NCI-H1436 treated with DMSO at 0.1 percent for 48 hours (cell line): ENCODE measurements around the gene USB1.
A peak's percentile ranks its signal among the peaks of the same experiment; 100 is the strongest.

Experiments used
- DNase-seq: peaks from one replicate; lab custom pipeline; 2025; lab: John Stamatoyannopoulos, UW

Gene USB1, protein sequence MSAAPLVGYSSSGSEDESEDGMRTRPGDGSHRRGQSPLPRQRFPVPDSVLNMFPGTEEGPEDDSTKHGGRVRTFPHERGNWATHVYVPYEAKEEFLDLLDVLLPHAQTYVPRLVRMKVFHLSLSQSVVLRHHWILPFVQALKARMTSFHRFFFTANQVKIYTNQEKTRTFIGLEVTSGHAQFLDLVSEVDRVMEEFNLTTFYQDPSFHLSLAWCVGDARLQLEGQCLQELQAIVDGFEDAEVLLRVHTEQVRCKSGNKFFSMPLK

DNA sequence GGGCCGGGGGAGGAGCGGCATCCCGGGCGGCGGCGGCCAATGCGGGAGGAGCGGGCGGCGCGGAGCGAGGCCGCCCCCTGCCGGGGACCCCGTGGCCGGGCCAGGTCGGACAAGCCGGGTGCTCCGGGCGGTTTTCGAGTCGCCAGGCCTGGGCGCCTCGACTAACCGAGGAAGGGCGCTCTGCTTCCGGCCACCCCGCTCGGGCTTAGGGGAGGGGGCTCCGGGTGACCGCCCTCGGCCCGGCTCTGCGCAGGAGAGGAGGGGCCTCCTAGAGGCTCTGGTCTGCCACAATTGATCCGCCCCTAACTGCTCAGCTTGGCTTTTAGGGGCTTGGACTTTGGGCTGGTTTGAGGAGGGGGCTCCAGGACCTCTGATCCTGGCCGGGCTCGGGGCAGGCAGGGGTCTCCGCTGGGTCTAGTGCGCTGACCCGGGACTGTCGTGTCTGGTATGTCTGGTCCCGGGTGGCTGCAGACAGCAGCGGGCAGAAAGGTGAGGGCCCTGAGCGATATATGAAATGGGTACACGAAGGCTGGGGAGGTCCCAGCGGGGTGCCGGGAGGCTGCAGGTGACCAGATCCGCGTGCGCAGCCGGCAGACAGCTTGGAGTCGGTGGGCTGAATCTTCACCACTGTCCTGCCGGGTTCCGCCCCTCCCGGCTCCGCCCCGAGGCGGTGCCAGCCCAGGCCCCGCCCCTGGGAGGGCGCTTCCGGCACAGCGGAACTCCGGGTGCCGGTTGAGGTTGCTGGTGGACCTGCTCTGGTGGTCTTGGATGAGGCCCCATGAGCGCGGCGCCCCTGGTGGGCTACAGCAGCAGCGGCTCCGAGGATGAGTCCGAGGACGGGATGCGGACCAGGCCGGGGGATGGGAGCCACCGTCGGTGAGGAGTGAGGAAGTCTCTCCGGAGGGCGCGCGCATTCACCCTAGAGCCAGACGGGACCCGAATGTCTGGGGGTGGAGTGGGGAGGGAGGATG lies at the start of gene USB1:
USB1 (plus strand) TSS at position 702 of the 971 bp plus-strand sequence; CDS start at position 779, 77 bp downstream.
- peak; percentile 24 for DNase-seq

DNA sequence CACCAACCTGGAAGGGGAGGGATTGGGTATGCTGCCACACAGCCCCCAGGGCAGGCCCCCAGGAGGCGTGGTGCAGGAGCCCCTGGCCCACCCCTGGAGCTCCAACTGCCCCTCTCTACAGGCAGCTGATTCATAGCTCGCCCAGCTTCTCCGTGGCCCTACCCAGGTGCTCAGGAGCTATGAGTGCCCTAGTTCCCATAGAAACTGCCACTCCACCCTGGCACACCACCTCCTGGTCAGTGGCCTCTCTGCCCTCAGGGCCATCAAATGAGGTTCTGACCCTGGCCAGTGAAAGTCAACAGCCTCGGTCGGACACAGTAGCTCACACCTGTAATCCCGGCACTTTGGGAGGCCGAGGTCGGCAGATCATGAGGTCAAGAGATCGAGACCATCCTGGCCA lies 48.3 kb upstream of the USB1 start:
- no peak for DNase-seq

DNA sequence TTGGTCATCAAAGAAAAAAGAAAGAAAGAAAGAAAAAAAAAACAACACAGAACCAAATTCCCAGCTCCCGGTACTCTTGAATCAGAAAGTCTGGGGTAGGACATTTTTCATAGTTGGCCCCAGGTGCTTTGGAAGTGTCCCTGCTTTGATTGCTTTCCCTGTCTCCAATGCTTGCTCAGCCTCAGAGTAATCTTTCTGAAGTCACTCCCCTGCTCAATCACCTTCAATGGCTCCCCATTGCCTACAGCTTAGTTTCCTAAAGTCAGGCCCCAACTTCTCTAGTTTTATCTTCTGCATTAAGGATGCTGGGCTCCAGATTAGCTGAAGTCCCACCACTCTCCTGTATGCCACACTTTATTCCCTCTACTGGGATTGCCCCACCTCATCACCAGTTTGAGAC lies 47.4 kb upstream of the USB1 start:
- no peak for DNase-seq

DNA sequence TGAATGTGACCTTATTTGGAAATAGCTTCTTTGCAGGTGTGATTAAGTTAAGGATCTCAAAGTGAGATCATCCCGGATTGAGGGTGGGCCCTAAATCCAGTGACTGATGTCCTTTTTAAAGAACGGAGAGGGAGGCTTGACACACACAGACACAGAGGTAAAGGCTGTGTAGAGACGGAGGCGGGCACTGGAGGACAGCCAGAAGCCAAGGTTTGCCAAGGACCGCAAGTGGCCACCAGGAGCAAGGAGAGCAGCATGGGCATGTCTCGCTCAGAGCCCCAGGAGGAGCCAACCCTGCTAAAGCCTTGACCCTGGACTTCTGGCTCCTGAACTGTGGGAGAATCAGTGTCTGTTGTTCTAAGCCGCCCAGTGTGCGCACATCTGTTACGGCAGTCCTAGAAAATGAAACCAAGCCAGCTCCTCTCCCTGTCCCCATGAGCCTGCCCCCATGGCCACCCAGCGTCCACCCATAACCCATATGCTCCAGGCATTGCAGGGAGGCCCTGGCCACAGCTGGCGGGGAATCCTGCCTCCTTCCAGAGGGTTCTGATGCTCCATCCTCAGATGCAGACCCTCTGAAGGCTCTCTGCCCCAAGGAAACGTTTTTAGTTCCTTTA lies 45.5 kb upstream of the USB1 start:
- no peak for DNase-seq

DNA sequence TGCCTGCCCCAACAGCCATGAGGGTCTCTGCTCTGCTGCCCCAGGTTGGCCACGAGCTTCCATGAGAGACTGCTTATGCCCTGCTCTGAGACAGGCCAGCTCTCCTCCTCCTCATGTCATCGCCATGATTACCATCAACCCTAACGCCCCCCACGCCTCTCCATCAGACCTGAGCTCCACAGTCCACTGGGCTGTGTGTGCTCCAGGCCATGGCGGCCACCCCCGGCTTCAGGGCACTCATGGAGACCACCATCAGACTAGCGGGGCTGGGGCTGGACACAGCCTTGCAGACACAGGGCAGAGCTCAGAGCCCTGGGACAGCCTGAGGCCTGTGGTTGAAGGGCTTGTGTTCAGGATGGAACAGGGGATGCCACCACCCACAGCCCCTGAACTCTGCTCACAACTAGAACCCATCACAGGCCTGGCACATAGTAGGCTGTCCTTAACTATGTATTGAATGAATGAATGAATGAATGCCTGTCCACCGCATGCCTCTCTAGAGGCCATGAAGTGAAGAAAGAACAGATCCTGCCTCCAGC lies 44.9 kb upstream of the USB1 start:
- DNase-seq, result no peak

DNA sequence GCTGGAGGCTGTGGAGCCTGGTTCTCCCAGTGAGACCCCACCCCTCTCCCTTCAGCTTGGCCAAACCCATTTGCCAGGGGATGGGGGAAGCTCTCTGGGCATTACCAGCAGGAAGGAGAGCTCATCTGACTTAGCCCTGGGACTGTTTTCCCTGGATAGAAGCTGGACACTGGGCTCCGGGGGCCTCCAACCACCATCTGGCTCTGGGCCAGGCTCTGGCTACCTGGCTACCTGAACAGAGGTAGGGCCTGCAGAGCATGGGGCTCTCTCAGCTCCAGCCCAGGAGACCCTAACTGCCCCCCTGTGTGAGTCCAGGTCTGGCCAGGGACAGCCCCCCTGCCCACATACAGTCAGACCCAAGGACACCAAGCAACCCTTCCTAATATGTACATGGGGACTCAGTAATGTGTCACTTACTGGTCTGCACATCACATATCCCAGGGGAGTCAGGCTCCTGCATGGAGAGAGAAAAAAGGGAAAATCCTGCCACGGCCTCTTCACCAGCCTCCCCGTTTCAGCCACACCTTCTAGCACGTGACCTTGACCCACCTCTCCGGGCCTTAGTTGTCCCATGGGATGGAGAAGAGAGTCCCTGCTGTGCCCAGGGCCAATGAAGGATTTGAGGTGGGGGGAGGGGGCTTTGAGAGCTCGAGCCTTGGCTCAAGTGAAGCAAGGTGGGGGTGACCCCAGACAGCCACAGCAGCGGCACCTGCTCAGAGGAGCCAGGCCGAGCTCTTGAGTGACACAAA lies 44.1 kb upstream of the USB1 start:
- DNase-seq, result no peak

DNA sequence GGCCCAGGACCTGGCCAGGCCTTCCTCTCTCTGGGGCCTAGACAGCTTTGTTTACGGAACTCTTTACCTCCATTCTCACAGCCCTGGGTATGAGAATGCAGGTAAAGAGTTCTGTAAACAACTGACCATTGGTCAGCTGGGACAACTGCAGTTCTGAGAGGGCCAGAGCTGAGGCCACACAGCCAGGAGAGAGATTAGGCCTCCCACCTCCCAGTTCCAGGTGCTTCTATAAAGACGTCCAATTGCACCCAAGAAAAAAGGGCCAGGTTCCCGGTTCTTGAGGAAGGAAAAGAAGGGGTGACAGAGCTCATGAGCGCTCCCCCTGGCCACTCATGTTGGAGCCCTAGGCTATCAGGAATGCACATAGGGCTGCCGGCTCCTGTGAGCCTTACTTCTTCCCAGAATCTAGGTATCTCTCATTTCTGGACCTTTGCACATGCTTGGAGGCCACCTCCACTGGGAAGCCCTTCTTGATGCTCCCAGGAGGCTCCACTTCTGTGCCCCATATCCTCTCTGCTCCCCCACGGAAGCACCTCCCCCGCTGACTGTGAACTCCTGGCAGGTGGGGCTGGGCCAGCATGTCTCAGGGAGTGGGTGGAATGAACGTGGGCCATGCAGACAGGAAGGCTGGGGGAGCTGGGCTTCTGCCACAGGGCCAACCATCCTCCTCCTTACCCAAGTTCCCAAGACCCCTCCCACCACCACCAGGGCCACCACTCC lies 43.4 kb upstream of the USB1 start:
- no peak for DNase-seq

DNA sequence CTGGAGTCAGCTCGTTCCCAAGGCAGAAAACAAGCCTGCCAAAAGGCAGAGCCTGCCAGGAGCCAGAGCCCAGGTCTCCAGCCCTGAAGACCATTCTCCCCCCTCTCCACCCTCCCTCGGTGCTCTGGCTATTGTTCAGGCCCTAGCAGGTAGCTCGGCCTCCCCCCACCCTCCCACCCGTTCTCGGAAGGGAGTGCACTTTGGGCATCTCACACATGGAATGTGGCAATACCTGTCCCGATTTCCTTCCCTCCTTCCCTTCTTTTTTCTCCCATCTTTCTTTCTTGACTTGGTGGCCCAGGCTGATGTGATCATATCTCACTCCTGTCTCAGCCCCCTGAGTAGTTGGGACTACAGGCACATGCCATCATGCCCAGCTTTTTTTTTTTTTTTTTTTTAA lies 42.7 kb upstream of the USB1 start:
- no peak for DNase-seq

DNA sequence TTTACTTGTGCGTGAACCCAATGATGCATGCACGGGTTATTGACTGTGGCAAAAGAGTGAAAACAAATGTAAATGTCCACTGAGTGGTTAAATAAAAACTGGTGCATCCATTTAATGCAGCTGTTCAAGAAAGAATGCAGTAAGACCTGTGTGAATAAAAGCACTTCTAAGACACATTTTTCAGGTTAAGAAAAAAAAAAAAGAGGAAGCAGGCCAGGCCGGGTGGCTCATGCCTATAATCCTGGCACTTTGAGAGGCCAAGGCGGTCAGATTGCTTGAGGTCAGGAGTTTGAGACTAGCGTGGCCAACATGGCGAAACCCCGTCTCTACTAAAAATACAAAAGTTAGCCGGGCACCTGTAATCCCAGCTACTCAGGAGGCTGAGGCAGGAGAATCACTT lies 42.1 kb upstream of the USB1 start:
- DNase-seq, result no peak

DNA sequence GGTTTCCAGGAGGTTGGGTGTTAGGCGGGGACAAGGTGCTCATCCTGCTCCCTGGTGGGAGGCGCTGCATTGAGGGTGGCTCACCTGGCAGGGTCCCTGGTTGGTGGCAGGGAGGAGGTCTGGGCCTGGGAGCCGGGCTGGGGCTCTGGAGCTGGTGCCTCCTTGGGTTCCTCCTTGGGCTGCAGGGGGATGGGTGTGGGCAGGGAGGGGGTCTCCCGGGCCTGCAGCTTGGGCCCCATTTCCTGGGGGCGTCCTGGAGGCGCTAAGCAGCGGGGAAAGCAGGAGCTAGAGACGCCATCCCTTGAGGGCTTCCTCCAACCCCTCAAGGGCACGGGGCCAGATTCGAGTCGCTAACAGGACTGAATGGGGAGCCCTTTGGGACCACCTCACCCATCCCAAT lies 41.4 kb upstream of the USB1 start:
- no peak for DNase-seq

DNA sequence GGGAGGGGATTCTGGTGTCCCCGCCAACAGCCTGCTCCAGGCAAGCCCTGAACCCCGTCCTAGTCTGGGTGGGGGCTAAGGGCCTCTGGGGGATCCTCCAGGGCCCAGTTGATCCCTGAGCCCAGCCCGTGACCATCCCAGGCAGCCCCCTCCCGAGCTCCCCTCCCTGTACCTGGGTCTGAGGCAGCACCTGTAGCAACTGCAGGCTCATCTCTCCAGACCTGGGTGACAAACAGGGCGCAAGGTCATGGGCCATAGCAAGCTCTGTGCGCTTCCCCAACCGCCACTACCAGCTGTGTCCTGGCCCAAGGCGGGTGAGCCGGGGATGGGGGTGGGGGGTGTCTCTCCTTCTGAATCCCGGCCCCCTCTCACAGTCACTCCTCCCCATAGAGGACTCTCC lies 40.9 kb upstream of the USB1 start:
- no peak for DNase-seq

DNA sequence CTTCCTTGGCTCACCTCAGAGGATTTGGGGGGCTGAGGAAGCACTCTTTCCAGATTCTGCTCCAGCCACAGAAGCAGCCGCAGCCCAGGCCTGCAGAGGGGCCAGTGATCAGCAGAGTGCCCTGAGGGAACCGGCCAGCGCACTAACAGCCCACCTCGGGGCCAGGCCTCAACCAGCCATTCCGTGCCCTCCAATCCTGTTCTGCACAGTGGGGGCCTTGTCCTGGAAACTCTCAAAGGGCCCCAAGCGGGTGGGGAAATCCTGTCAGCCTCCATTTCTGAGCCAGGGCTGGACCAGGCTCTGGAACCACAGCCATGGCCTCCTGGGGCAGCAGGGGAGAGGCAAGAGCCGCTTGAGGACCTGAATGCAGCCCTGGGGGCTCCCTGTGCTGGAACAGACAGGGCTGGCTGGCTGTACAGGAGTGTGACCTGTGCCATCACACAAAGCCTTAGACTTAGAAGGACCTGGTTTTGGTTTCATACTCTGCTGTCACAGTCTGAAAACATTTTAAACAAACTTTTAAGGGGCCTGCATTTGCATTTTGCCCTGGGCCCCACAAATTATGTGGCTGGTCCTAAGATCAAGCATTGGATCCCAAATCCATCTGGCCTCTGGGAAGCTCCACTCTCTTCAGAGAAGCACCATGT lies 40.3 kb upstream of the USB1 start:
- no peak for DNase-seq

DNA sequence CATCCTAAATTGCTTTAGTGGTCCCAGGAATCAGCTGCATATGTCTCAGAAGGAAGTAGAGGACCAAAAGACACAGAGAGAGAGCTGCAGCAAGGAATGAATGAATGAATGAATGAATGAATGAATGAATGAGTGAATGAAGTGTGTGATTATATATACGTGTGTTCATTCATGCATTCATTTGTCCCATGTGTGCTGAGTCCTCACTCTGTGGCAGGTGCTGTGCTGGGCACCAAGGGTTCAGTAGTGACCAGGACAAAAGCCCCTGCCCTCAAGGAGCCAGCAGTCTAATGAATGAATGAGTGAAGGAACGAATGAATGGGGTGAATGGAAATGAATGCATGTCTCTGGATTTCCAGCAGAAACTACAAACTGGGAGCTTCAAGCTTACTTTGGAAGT lies 39.7 kb upstream of the USB1 start:
- no peak for DNase-seq

DNA sequence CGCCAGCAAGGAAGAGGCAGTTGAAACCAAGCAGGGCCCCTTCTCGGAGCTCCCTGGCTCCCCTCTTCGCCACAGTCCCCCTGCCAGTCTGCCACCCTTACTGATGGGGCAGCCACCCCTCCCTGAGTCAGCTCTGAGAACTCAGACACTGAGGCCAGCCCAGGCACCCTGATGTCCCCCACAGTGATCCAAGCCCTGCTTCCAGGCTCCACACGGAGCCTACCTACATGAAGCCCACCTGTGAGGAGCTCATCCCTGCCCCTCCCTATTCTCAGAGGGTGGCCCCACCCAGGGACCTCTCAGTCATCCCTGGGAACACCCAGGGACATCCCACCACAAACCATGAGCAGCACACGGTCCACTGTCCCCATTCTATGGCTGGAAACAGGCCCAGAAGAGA lies 39.2 kb upstream of the USB1 start:
- no peak for DNase-seq

DNA sequence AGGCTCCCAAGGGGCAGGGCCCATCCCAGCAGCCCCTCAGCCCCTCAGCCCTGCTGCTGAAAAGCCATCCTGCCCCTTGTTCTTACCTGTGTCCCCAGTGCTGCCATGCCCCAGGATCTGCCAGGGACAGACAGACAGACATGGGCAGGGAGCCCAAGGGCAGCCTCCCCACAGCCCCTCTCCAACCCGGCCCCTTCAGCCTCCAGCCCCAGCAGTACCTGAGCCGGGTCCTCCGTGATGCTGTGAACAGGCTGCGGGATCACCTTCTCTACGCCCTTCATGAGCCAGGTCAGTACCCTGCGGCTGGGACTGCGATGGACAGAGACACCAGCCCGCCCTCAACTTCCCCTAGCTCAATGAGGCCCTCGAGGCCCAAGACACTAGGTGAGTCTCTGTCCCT lies 38.5 kb upstream of the USB1 start:
- no peak for DNase-seq

DNA sequence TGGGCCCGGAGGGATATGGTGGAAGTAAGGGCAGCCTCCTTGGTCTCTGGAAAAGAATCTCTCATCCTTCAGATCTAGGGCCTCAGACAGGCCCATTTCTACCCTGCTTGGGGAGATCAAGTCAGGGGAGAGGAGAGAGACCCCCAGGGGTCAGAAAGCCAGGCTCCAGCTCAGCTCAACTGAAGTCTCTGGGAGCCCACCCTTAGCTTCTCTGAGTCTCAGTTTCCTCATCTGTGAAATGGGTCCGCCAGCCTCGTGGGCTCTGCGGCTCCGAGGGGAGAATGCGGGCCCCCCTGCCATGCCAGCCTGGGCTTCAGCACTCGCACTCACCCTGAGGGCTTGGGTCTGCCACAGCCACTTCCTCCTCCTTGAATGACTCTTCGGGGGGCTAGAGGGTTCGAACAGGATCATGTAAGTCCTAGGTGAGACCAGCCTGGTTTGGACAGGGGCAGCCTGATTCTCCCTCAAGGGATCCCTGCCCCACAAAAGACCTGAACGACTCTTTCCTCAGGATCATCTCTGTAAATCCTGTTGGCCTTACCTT lies 37.0 kb upstream of the USB1 start:
- no peak for DNase-seq

DNA sequence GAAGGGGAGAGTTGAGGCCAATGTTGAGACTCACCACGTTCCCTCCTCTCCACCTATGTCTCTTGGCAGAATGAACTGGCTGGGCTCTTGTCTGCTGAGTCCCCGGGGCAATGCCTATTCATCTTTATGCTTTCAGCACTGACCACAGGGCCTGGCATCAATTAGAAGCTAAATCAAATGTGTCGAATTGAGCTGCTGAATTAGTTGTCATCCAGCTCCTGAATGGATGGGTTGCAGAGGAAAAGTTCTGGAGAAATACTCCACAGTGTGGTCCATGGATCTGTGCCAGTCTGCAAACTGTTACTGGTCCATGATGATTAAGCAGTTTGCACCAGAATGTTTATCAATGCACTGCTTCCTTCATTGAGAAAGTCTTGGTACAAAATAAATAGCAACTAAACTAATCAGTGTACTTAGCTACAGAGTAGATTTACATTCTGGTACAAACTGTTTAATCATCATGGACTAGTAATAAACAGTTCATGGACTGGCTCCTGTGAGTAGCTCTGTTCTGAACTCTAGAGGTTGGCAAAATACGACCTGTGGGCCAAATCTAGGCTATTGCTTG lies 34.9 kb upstream of the USB1 start:
- no peak for DNase-seq

DNA sequence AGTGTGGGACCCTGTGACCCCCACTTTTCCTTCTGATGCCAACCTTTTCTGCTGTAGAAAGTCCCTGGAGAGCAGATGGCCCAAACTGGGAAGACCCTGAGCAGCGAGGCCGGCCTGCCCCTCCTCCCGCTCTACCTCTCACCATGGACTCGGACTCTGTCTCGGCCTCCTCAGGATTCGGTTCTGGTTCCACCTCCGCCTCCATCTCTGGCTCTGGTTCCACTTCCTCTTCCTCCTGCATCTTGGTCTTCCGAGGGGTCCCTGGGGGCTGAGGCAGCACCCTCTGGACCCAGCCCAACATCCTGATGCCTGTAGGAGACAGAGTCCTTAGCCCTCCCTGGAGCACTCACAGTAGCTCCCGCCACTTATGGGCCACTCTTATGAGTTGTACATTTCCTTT lies 34.2 kb upstream of the USB1 start:
- no peak for DNase-seq

DNA sequence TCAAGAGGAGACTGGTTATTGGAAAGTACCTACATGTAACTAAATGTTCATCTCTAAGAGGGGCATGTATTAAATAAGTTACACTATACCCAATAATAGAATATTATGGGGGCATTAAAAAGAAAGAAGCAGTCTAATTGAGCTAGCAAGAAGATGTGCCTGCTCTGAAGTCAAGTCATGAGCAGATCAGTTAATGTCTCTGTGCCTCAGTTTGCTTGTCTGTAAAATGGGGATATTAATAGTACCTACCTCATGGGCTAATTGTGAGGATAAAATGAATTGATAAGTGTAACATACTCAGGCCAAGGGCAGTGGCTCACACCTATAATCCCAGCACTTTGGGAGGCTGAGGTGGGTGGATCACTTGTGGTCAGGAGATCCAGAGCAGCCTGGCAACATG lies 33.3 kb upstream of the USB1 start:
- DNase-seq, result no peak

DNA sequence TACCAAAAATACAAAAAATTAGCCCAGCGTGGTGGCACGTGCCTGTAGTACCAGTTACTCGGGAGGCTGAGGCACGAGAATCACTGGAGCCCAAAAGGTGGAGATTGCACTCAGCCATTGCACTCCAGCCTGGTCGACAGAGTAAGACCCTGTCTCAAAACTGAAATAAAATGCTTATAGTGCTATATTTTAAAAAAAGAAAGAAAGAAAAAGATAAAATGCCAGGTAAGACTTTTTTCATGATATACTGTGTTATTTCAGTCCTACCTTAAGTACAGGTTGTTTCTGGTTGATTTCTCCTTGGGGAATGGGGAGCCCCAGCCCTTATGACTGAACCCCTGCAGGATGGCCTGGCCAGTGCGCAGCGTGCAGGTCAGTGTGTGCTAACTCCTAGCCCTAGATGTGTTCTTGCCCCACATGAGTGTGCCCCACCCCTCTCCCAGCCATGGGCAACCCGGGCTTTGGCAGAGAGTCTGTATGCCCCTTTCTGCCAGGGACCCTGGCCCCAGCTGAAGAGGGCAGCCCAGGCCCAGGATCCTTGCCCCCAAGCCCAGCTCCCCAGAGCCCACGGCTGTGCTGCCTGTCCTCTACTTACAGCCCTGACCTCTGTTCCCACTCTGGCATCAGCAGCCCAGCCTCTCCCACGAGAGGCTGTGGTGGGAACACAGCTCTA lies 31.6 kb upstream of the USB1 start:
- no peak for DNase-seq
